Suppressor macrophage treated with lipopolysaccharide for 4 hours (primary cell): ENCODE results near the gene DLG5.
"Not testable (repeated sequence)": the region's sequence is repeated elsewhere in the genome, so short reads cannot be mapped to it uniquely, and the experiment has no call there.

Experiments used
- DNase-seq: peaks from one replicate; pipeline ENCODE4 v3.0.0-alpha.2; 2020

DLG5 gene

DNA sequence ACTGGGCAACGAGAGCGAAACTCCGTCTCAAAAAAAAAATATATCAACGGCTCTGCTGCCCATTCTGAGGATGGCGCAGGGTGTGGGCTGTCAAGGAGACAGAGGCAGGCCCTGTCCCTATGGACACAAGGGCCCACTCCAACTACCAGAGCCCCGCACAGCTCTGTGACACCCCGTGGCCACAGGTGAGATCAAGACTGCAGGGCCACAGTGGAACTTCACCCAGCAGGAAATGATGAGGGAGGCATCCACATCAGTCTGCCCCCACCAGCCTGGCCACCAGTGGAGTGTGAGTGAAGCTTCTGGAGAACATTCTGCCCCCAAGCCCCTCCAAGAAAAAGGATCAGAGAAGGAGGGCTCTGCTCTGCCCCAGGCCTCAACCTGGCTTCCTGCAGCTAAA lies 136.7 kb downstream of the DLG5 start:
- DNase-seq: no peak

DNA sequence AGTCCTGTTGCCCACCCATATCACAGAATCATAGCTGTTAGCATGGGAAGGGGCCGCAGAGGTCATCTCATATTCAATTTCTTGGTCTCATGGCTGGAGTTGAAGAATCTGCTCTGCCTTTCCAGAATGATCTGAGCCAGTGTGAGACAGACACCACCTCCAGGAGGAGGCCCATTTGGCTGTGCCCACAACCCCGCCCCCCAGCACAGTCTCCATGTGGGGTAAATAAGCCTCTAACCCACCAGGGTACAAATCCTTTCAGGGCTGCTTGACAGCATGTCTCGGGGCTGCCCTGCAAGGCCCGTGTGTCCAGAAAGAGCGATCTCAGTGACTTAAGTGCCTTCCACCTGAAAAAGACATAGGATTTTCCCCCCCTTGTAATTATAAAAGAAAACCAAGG lies 137.5 kb downstream of the DLG5 start:
- DNase-seq: no peak

DNA sequence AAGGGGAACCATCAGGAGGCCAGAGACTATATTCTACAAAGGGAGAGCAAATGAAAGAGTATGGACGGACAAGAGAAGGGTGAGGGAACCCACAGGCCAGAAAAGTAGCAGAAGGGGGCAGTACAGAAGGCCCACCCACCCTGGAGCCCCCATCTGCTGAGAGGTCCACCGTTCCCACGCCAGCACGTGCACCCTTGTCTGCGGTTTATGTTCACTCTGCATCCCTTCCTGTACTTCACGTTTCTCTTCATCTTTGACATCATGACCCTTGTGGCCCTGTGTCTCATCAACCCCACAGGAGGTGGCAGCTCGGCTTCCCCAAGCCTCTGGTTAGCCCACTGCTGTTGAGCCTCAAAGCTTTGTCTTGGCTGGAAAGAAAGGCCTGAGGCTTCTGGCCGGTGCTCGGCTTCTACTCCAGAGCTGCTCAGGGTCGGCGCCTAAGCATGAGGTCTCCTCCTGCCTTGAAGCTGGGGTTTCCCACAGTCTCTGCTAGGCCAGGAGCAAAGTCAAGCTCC lies 138.0 kb downstream of the DLG5 start:
- DNase-seq: no peak

DNA sequence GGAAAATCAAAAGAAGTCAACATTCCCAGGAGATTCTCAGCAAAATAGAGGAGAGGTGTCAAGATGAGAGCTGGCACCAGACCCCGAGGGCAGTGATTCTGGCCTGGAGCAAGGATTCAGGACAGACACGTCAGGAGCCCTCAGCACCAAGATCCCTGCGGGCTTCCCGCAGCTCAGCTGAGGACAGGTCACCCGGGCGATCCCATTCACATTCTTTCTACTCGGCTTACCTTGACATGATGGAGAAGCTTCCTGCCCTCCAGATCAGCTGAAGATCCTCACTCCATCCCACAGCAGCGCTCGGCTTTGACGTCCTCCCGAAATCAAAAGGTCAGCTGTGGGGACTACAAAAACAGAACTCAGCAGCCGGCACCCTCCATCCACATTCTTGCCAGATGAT lies 139.1 kb downstream of the DLG5 start:
- DNase-seq: no peak

DNA sequence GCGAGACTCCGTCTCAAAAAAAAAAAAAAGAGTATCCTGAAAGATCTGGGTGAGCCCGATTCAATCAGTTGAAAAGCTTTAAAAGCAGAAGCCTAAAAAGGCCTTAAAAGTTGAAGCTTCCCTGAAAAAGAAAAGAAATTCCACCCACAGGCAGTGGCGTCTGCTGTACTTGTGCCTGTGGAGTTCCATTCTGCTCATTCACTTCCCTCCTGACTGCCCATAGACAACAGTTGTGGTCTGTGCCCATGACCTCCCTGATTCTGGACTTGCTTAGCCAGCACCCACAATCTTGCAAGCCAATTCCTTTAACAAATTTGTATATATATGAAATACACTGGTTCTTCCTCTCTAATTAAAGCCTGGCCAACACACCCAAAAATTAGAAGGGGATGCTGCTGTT lies 141.7 kb downstream of the DLG5 start:
- no peak for DNase-seq

DNA sequence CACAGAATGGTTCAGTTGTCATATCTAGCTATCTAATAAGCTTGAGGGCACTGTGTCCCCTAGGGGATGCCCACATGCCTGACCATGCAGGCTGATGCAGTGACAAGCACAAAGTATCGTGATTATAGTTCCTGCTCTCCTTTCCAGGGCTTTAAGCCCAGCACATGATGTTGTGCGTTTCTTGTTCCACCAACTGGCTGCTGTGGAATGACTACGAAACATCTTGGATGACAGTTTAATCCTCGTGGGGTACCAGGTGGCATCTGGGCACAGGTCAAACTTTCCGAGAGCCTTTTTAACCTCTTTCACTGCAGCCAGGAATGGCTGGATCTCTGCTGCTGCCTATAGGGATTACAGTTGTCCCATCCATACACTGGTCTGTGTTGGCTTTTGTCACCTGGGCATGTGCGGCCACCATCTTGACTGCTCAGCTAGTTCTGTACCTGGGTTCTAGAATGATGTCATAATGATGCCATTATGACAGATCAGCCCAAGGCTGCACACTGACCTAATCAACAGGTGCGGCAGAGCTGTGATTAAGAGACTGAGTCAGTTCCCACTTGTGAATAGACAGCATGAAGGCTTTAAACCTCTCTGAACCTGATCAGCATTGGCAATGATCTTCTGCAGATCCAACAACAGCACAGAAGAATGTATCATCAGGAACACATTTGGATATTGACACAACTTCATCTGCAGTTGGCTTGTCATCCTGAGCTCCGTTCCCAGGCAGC lies 144.1 kb downstream of the DLG5 start:
- DNase-seq: no peak

DNA sequence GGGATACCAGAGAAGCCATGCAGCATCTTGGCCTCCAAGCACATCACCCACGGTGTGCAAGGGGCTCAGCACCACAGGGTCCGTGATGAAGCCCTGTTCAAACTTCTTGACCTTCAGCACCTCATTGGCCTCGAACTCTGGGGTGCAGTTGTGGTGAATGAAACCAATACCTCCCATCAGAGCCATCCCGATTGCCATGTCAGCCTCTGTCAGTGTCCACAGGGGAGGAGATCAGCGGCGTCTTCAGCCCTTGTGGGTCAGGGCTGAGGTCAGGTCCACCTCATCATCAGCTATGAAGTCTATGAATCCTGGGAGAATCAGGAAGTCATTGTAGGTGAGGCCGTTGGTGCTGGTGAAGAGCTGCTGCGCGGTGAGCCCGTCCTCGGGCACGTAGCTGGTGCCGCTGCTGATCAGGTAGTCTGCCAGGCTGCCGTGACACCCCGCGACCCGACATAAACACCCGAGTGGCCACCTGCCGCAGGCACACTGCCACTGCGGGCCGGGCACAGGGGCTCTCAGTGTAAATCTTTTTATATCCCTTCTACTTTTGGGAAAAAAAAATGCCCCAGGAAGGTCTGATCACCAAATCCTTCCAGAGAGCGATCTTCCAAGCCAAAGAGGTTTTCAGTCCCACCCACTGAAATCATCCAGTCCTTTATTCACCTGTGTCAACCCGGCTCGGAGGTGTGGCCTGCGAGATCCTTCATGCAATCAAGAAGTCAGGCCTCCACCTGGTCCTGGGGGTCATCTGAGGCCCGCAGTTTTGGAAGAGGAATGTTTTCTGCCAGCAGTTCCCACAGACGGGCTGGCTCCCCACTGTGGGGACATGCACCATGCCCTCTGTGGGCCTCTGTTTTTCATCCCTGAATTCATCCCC lies 144.9 kb downstream of the DLG5 start:
- DNase-seq: no peak

DNA sequence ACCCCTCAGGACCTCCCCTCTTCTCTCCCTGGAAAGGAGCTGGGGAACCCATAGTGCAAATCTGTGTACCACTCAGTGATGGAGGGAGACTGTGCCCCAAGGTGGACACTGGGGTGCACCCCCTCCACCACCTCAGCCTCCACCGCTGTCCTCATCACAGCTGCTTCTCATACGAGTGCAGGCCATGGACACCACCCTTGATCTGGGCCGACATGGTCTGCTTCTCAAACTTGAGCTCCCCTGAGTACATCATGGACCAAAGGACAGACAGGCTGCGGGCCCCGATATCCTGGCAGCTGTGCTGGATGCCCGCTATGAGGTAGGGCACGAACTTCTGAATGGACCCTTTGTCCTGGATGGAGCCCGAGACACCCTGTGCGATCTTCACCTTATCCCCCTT lies 146.4 kb downstream of the DLG5 start:
- DNase-seq: no peak

DNA sequence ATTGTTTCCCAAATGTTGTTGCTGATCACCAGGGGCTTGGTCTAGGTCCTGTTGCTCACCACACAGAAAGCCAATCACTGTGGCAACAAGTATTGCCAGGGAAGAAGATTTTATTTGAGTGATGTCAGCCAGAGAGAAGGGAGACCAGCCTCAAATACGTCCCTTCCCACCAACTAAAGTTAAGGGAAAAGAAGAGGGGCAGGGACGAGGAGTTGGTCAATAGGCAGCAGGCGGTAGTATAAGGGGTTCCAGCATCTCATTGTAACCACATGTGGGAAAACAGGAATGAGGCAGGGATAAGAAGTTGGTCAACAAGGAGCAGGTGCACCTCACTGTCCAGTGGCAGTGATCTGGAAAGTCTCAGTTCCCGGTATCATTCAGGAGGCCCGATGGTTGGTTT lies 150.1 kb downstream of the DLG5 start:
- DNase-seq: no peak

DNA sequence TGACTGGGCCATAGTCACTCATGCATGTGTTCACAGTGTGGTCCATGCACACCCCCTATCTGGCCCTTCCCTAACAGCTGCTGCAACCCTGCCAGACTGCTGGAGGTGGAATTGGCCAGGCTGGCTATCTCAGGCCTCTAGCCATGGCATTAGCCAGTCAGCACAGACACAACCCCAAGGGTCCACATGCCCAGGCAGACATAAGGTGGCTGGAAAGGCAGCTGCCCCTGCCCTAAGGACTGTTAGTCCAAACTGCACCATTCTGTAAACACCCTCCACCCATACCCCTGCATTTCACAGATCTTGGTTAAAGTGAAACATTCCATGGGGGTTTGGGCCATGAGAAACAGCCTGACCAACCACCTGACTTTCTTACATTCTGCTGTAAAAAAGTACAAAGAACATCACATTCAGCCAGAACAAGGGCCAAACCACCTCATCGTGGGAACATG lies 151.6 kb downstream of the DLG5 start:
- DNase-seq: no peak

DNA sequence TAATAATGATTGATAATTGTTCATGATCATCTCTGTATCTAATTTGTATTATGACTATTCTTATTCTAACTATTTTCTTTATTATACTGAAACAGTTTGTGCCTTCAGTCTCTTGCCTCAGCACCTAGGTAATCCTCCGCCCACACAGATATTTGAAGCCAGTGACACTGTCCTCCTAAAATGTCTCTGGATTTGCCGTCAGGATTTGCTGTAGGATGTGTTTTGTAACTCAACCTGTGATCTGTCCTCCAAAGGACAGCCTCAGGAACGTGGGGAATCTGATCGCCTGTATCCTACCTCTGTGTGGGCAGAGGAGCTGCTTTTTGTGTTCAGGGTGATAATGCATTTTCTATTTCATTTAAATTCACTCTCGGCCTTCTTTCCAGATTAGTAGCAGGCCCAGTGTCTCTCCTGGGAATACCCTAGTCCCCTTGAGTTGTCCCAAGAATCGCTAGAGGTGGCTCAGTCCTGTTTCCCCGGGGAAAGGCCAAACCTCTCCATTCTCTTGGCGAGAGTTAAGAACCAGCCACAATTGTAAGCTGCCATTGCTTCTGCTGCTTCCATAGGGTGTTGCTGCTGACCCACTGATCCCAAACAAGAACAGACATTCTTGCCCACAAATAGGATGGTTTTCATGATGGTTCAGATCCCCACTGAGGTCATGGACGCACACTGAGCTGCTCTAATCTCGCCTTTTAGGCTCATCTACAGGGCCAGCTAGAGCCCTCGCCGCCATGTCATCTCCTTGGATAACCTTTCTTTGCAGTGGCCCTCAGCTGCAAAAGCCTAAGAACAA lies 152.7 kb downstream of the DLG5 start:
- DNase-seq: no peak

DNA sequence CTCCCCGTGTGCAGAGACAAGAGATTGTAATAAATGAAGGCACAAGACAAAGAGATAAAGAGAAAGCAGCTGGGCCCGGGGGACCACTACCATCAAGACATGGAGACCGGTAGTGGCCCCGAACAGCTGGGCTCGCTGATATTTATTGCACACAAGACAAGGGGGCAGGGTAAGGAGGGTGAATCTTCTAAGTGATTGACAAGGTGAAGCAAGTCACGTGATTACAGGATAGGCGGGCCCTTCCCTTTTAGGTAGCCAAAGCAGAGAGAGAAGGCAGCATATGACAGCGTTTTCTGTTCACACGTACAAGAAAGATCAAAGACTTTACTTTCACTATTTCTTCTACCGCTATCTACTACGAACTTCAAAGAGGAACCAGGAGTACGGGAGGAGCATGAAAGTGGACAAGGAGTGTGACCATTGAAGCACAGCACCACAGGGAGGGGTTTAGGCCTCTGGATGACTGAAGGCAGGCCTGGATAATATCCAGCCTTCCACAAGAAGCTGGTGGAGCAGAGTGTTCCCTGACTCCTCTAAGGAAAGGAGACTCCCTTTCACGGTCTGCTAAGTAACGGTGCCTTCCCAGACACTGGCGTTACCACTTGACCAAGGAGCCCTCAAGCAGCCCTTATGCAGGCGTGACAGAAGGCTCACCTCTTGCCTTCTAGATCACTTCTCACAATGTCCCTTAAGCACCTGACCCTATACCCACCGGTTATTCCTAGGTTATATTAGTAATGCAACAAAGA lies 153.5 kb downstream of the DLG5 start:
- DNase-seq: not testable (repeated sequence)

DNA sequence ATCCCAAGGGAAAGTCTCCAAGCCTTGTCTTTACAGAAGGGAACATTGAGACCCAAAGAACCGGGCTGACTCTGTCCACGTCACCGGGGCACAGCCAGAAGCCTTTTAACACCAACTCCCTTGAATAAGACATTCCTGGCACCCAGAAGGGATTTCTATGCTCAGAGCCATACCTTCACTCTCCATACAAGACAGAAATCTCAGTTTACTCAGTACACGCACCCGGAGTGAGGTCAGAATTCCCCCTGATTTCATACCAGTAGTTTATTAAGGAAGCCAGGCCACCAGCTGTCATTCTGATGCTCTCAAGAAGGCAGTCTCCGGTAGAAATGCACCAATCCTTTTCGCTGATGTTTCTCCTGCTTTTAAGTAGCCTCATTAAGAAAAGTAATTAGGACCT lies 154.7 kb downstream of the DLG5 start:
- DNase-seq: no peak

DNA sequence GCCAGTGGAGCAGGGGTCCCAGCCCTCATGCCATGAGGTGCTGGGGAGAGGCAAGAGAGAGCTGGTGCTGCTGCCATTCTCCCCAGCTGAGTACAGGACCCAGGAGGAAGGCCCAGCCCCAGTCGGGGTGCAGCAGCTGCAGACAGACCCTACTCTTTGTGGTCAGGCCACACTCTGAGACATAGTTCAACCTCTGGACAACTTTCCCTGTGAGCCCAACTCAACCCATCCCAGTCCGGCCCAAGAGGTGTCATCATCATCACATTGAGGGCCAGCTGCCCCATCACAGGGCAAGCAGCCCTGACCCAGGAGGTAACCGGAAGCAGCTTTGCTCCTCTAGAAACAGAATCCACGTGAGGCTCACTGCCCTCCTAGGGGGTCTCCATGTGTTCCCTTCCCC lies 155.1 kb downstream of the DLG5 start:
- DNase-seq: no peak

DNA sequence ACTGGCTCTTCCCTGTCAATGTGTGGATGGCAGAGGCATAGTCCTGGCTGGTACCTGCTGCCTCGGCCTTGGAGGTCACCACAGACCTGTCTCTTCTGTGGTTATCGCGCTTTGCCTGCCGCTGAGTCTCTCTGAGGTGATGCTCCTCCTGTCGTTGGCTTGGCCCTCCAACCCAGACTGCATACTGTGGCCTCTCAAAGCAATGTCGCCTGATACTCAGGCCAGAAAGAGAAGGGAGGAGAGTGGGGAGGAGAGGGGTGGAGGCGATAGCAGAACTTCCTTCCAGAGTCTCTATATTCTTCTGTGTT lies 155.7 kb downstream of the DLG5 start:
- no peak for DNase-seq

DNA sequence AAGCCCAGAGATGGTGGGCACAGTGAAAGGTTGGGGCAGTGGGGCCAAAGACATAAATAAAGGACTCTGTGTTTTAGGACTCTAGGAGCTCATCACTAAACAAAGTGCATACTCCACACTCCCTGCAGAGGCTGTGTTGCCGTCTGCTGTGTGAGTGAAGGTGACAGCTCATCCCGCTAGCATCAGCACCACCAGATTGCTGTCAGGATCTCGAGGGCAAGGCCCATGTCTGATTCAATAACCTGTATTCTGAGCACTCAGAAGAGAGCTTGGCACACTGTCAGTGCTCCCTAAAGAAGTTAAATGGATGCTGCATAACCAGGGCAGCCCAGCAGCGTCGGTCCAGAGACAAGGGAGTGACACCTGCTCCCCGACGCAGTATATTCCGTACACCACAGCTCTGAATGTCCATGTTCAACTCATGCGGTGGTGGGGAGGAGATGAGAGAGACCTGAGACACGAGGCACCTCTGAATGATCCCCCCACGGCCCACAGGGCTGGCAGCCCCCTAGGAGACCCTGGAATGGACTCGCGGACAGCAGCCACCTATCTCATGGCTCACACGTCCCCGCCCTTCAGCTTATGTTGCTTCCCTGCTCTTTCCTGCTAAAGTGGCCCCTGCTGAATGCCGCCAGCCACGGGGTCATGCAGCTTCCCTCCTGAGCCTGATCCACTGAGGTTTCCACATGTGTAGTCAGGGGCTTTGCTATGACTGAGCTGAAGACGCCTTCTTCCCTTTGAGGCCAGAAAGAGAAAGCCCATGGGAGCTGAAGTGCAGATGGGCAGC lies 156.3 kb downstream of the DLG5 start:
- no peak for DNase-seq

DNA sequence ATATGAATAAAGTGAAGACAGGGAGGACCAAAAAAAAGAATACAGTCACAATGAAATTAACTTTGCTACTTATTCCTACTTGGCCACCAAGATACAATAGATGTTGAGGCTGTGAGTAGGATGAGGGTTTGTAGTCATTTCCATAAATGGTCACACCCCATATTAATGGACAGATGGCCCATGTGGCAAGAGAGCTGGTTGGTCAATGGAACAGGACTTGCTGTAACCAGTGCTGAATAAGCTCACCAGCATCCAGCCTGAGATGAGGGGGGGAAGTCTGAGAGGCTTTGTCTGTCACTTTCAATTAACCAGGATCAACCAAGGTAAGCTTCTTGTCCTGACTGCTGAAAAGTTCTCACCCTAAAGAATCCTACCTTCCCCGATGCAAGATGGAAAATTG lies 158.5 kb downstream of the DLG5 start:
- DNase-seq: no peak

DNA sequence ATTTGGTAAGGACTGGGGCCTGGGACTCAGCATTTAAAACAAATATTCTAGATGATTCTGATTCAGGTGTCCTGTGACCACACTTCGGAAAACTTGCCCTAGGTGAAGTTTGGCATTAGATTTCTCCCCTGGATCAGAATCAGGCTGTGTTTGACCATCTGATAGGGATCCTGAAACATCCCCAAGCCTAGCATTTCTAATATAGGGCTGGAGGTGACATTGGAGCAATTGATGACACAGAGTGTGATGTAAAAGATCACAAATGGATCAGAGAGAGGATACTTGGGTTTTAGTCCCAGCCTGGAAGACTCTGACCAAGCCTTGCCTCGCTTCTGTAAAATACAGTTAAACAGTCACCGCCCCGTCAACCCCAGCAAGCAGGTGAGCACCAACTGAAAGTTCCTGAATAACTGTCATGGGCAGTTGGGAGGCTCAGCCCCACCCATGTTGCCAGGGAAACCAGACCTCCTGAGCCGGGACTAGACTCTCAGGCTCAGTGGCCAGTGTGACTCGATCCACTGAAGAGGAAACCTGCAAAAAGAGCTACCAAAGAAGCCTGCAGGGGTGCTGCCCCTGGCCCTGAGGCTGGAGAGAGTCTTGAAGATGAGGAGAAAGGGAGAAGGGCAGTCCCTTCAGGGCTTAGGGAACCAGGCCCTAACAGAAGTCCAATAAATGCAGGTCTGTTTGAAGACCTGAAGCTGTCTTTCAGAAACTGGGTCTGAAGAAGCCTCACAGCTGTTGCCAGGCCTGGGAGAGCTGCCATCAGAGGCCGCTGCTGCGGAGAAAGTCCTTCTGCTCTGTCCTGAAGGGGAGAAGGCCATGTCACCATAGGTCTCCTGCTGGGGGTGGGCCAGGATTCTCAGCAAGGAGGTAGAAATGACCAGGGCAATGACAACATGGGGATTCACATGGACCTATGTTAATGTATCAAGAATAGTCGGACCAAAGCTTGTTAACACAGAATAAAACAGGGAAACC lies 162.8 kb downstream of the DLG5 start:
- no peak for DNase-seq

DNA sequence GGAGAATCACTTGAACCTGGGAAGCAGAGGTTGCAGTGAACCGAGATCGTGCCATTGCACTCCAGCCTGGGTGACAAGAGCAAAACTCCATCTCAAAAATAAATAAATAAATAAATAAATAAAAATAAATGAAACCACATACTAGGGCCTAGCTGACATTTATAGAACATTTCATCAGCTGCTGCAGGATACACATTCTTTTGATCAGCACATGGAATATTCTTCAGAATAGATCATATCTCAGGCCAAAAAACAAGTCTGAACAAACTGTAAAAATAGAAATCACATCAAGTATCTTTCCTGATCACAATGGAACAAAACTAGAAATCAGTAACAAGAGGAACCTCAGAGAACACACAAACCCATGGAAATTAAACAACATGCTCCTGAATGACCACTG lies 168.1 kb downstream of the DLG5 start:
- DNase-seq: not testable (repeated sequence)
